GM18505 (cell line): Measurements from ENCODE around the gene PCDHGB4.
"Not testable (repeated sequence)": the region's sequence is repeated elsewhere in the genome, so short reads cannot be mapped to it uniquely, and the experiment has no call there.

Experiments used
- ATAC-seq: cut with Tn5 transposase; IDR thresholded peaks from one replicate; pipeline ENCODE4 v1.9.1; 2021; ENCODE audit not compliant: unreplicated experiment
- POLR2A ChIP-seq: IDR thresholded peaks from 4 replicates; pipeline ENCODE4 v1.6.1; 2011; ENCODE audit warnings: borderline replicate concordance; ENCODE audit not compliant: insufficient read depth, insufficient read length; ENCODE audit errors: extremely low read depth

Gene PCDHGB4

DNA sequence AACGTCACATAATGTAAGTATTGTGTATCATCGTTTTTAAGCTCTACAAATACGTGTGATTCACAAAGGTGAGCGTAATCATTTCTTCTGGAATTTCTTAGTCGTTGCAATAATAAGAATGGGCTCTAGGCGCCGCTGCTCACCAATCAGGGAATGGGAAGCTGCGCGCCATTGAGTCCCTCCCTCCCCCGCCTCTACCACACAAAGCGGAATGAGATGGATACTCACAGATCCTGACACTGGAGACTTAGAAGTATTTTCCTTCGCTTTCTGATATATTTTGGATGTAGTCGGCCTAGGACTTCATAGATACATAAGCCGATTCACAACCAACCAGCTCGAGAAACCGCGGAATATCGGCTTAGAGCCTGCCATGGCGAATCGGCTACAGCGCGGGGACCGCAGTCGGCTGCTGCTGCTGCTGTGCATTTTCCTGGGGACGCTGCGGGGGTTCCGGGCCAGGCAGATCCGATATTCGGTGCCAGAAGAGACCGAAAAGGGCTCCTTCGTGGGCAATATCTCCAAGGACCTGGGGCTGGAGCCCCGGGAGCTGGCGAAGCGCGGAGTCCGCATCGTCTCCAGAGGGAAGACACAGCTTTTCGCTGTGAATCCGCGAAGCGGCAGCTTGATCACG lies 33.5 kb downstream of the PCDHGB4 start, which contains the start of gene PCDHGA11:
PCDHGA11 (plus strand) TSS at position 197 of the 634 bp plus-strand sequence; CDS start at position 374, 177 bp downstream.
- peak; percentile 47 for ATAC-seq
- TF ChIP-seq POLR2A = no peak

DNA sequence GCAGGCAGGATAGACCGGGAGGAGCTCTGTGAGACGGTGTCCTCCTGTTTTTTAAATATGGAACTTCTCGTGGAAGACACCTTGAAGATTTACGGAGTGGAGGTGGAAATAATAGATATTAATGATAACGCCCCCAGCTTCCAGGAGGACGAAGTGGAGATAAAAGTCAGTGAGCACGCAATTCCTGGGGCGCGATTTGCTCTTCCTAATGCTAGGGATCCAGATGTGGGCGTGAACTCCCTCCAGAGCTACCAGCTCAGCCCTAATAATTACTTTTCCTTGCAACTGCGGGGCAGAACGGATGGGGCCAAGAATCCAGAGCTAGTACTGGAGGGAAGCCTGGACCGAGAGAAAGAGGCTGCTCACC lies 34.0 kb downstream of the PCDHGB4 start:
- ATAC-seq = no peak

GRCh38 chr5:141422742-141423291 lies 35.3 kb downstream of the PCDHGB4 start:
- TF ChIP-seq POLR2A = no peak
- ATAC-seq = no peak

More for the DNA sequence above, 34.0 kb downstream of the PCDHGB4 start:
- no peak for TF ChIP-seq POLR2A

GRCh38 chr5:141427783-141428426 lies 40.4 kb downstream of the PCDHGB4 start:
- no peak for TF ChIP-seq POLR2A
- no peak for ATAC-seq

DNA sequence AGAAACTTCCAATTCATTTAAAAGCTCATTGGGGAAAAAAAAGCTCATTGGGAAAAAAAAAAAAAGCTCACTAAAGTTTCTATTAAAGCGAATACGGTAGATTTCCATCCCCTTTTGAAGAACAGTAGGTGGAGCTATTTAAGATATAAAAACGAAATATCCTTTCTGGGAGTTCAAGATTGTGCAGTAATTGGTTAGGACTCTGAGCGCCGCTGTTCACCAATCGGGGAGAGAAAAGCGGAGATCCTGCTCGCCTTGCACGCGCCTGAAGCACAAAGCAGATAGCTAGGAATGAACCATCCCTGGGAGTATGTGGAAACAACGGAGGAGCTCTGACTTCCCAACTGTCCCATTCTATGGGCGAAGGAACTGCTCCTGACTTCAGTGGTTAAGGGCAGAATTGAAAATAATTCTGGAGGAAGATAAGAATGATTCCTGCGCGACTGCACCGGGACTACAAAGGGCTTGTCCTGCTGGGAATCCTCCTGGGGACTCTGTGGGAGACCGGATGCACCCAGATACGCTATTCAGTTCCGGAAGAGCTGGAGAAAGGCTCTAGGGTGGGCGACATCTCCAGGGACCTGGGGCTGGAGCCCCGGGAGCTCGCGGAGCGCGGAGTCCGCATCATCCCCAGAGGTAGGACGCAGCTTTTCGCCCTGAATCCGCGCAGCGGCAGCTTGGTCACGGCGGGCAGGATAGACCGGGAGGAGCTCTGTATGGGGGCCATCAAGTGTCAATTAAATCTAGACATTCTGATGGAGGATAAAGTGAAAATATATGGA lies 43.0 kb downstream of the PCDHGB4 start, which contains the start of gene PCDHGA12:
PCDHGA12 (plus strand) TSS at position 176 of the 782 bp plus-strand sequence; CDS start at position 429, 253 bp downstream.
- TF ChIP-seq POLR2A = no peak
- ATAC-seq = peak; percentile 92

DNA sequence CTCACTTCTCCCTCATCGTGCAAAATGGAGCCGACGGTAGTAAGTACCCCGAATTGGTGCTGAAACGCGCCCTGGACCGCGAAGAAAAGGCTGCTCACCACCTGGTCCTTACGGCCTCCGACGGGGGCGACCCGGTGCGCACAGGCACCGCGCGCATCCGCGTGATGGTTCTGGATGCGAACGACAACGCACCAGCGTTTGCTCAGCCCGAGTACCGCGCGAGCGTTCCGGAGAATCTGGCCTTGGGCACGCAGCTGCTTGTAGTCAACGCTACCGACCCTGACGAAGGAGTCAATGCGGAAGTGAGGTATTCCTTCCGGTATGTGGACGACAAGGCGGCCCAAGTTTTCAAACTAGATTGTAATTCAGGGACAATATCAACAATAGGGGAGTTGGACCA lies 43.8 kb downstream of the PCDHGB4 start:
- no peak for TF ChIP-seq POLR2A
- ATAC-seq = peak; percentile 46

DNA sequence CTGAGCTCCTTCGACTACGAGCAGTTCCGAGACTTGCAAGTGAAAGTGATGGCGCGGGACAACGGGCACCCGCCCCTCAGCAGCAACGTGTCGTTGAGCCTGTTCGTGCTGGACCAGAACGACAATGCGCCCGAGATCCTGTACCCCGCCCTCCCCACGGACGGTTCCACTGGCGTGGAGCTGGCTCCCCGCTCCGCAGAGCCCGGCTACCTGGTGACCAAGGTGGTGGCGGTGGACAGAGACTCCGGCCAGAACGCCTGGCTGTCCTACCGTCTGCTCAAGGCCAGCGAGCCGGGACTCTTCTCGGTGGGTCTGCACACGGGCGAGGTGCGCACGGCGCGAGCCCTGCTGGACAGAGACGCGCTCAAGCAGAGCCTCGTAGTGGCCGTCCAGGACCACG lies 44.8 kb downstream of the PCDHGB4 start:
- ATAC-seq = not testable (repeated sequence)

DNA sequence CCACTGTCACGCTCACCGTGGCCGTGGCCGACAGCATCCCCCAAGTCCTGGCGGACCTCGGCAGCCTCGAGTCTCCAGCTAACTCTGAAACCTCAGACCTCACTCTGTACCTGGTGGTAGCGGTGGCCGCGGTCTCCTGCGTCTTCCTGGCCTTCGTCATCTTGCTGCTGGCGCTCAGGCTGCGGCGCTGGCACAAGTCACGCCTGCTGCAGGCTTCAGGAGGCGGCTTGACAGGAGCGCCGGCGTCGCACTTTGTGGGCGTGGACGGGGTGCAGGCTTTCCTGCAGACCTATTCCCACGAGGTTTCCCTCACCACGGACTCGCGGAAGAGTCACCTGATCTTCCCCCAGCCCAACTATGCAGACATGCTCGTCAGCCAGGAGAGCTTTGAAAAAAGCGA lies 45.2 kb downstream of the PCDHGB4 start:
- ATAC-seq = not testable (repeated sequence)

DNA sequence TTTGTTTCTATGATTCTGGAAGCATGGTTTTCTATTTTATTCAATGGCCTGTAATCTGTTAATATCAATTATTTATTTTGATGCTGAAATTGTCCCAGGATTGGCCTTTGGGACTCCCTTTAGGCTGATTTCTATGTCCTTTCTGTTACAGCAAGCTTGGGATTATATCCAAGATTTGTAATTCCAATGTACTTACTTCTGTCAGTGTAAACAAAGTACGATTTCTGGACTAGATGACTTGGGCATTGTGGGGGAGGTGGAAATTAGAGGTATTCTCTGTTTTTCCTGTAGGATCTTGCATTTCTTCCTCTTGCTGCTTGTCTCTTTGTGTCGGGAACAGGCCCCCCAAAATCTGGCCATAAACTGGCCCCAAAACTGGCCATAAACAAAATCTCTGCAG lies 46.5 kb downstream of the PCDHGB4 start:
- no peak for TF ChIP-seq POLR2A
- ATAC-seq = no peak

- no peak for ATAC-seq
- no peak for TF ChIP-seq POLR2A
Observed at GRCh38 chr5:141437221-141437620, 49.7 kb downstream of the PCDHGB4 start.

DNA sequence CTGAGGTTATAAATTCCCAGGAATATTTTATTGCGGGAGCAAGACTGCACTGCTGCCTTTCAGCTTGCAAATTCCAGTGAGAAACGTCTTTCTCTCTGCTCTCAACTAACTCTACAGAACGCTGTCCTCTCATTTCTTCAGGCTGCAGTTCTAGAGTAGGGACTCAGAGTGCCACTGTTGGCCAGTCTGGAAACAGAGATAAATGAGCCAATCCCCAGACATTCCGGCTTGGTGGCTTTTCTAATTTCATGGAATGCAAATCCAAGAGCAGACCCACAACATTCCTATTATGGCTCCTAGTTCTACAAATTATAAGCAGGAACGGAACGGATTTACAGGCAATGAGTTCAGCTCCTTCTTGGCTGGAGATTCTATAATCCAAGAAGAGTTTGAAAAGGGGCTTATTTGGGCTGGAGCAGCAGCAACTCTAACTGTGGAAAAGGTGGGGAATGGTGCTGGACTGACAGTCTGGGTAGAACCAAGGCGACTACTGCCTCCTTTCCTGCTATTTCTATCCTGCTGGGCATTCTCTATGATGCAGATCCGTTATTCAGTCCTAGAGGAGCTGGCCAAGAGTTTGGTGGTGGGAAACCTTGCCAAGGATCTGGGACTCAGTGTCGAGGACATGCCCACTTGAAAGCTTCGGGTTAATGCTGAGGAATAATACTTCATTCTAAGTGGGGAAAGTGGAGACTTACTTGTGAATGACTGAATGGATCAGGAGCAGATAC lies 52.1 kb downstream of the PCDHGB4 start:
- ATAC-seq = no peak
- no peak for TF ChIP-seq POLR2A
